Prostate gland (tissue), 2 donors: ENCODE measurements around the gene SASH3.

Experiments
- CTCF ChIP-seq, 4 experiments: fragments of 200-600 bp in 2 of 4; fragments of 450-650 bp in 2 of 4; sonication (generic) in 2 of 4; IDR thresholded peaks; 1 replicate in 3 of 4; 2 replicates in 1 of 4; pipeline ENCODE4 v1.5.1; 2016 to 2019; ENCODE audit warnings: antibody characterized with exemption in 4 of 4, mild to moderate bottlenecking in 2 of 4, moderate library complexity in 2 of 4
- POLR2A ChIP-seq: fragments of 450-650 bp; IDR thresholded peaks from one replicate; pipeline ENCODE4 v1.6.1; 2016; ENCODE audit warnings: antibody characterized with exemption, mild to moderate bottlenecking

- TF ChIP-seq CTCF (IDR thresholded peaks at IDR 0.05) (no peak), POLR2A (no peak)
These were observed 1.5 kb downstream of the SASH3 start for GRCh38 chrX:129781134-129781672.
